HG03442 (cell line): Measurements from ENCODE around the gene ATG9B.

Experiments
- ATAC-seq: cut with Tn5 transposase; IDR thresholded peaks from one replicate; pipeline ENCODE4 v1.9.1; 2021; ENCODE audit warnings: mild to moderate bottlenecking, moderate library complexity; ENCODE audit not compliant: unreplicated experiment

ATG9B gene

GRCh38 chr7:151006590-151007300, 17.5 kb downstream of the ATG9B start:
- no peak for ATAC-seq

GRCh38 chr7:151005566-151005965, 18.7 kb downstream of the ATG9B start:
- ATAC-seq: no peak

GRCh38 chr7:151003572-151003971, 20.7 kb downstream of the ATG9B start:
- ATAC-seq: no peak

- ATAC-seq: no peak
Observed at GRCh38 chr7:151001546-151001945, 22.7 kb downstream of the ATG9B start.

- ATAC-seq: no peak
Observed at GRCh38 chr7:151000897-151001495, 23.3 kb downstream of the ATG9B start.

GRCh38 chr7:150999497-151000230, 24.6 kb downstream of the ATG9B start:
- no peak for ATAC-seq

GRCh38 chr7:150999001-150999400, 25.3 kb downstream of the ATG9B start:
- ATAC-seq: no peak

- no peak for ATAC-seq
Observed at GRCh38 chr7:150998341-150998740, 26.0 kb downstream of the ATG9B start.

- no peak for ATAC-seq
Observed at GRCh38 chr7:150997817-150998216, 26.5 kb downstream of the ATG9B start.

- ATAC-seq: no peak
Observed at GRCh38 chr7:150997075-150997511, 27.2 kb downstream of the ATG9B start.

GRCh38 chr7:150996376-150997074, 27.8 kb downstream of the ATG9B start:
- no peak for ATAC-seq

- ATAC-seq: no peak
Observed at GRCh38 chr7:150994838-150995510, 29.3 kb downstream of the ATG9B start.

GRCh38 chr7:150994141-150994837, 30.0 kb downstream of the ATG9B start:
- ATAC-seq: no peak

GRCh38 chr7:150993511-150993910, 30.8 kb downstream of the ATG9B start:
- ATAC-seq: no peak

- no peak for ATAC-seq
Observed at GRCh38 chr7:150992833-150993302, 31.4 kb downstream of the ATG9B start.

- ATAC-seq: no peak
Observed at GRCh38 chr7:150992051-150992640, 32.1 kb downstream of the ATG9B start.

- no peak for ATAC-seq
Observed at GRCh38 chr7:150990416-150991186, 33.7 kb downstream of the ATG9B start, which contains the start of gene NOS3. NOS3 (plus strand) TSS chr7:150991017; CDS start chr7:150993804, 2,787 bp downstream.

- no peak for ATAC-seq
Observed at GRCh38 chr7:150989456-150989855, 34.8 kb downstream of the ATG9B start.
